IMR-90 (cell line): Measurements from ENCODE around the gene RNASE3.

ENCODE experiments used
- BHLHE40 ChIP-seq: fragments of 150-350 bp; IDR thresholded peaks from 2 replicates; pipeline ENCODE4 v1.6.1; 2016; ENCODE audit warnings: mild to moderate bottlenecking, low read depth, low read length
- CEBPB ChIP-seq: IDR thresholded peaks from 2 replicates; pipeline ENCODE4 v1.6.1; 2012; ENCODE audit warnings: low read depth, low read length, improper control_type of control experiment
- CHD1 ChIP-seq: IDR thresholded peaks from 2 replicates; pipeline ENCODE4 v1.6.1; 2012; ENCODE audit warnings: low read depth, low read length, improper control_type of control experiment
- CTCF ChIP-seq: conservative IDR thresholded peaks from 2 replicates; pipeline ENCODE4 v1.5.1; 2012; ENCODE audit warnings: mild to moderate bottlenecking, low read depth, low read length, improper control_type of control experiment
- ELK1 ChIP-seq: fragments of 150-350 bp; IDR thresholded peaks from 2 replicates; pipeline ENCODE4 v1.6.1; 2016; ENCODE audit warnings: low read depth, mild to moderate bottlenecking, low read length, moderate library complexity, borderline replicate concordance
- FOS ChIP-seq: fragments of 150-350 bp; IDR thresholded peaks from 2 replicates; pipeline ENCODE4 v1.6.1; 2016; ENCODE audit warnings: low read depth, low read length
- MAFK ChIP-seq: IDR thresholded peaks from 2 replicates; pipeline ENCODE4 v1.6.1; 2012; ENCODE audit warnings: low read depth, low read length, improper control_type of control experiment
- MAZ ChIP-seq: IDR thresholded peaks from 2 replicates; pipeline ENCODE4 v1.6.1; 2012; ENCODE audit warnings: low read depth, mild to moderate bottlenecking, low read length, improper control_type of control experiment, moderate library complexity, borderline replicate concordance
- MXI1 ChIP-seq: IDR thresholded peaks from 2 replicates; pipeline ENCODE4 v1.6.1; 2012; ENCODE audit warnings: low read depth, mild to moderate bottlenecking, low read length, moderate library complexity, borderline replicate concordance
- POLR2A ChIP-seq: IDR thresholded peaks from 2 replicates; pipeline ENCODE4 v1.6.1; 2012; ENCODE audit warnings: mild to moderate bottlenecking, low read depth, low read length
- RAD21 ChIP-seq: IDR thresholded peaks from 2 replicates; pipeline ENCODE4 v1.6.1; 2012; ENCODE audit warnings: low read length, improper control_type of control experiment
- RFX5 ChIP-seq: IDR thresholded peaks from 2 replicates; pipeline ENCODE4 v1.8.0; 2012; ENCODE audit warnings: low read depth, mild to moderate bottlenecking, low read length, moderate library complexity
- SMC3 ChIP-seq: fragments of 150-350 bp; IDR thresholded peaks from 2 replicates; pipeline ENCODE4 v1.6.1; 2016; ENCODE audit warnings: low read depth, mild to moderate bottlenecking, antibody characterized with exemption, low read length, moderate library complexity
- USF2 ChIP-seq: fragments of 150-350 bp; IDR thresholded peaks from 2 replicates; pipeline ENCODE4 v1.6.1; 2017; ENCODE audit warnings: mild to moderate bottlenecking, antibody characterized with exemption, low read length, low read depth

- TF ChIP-seq CTCF (no peak), POLR2A (no peak), MXI1 (no peak), BHLHE40 (no peak), MAFK (no peak), RFX5 (no peak), USF2 (no peak), CHD1 (no peak), FOS (no peak), RAD21 (no peak), CEBPB (no peak), SMC3 (no peak), MAZ (no peak), ELK1 (no peak)
These were observed 42.1 kb upstream of the RNASE3 start for GRCh38 chr14:20848955-20849570.
